Ascending aorta (tissue), 2 donors: ENCODE data around the gene ANGEL1. TPM values are rescaled to one million over a fixed set of nuclear protein-coding genes. Genes with fewer than 3 reads are reported as not detected.

Experiments
- DNase-seq, 2 donors: peaks; one replicate each; pipeline ENCODE4 v3.0.0-alpha.2; 2019; ENCODE audit warnings: low spot score in 2 of 2
- H3K27ac ChIP-seq, 2 donors: fragments of 200-600 bp; sonication (generic); one replicate each; pipeline ENCODE4 v1.5.1; 2016 to 2017; ENCODE audit warnings: mild to moderate bottlenecking in 1 of 2
- H3K27me3 ChIP-seq: fragments of 200-600 bp; sonication (generic); one replicate; pipeline ENCODE4 v1.5.1; 2017
- H3K36me3 ChIP-seq, 2 donors: fragments of 200-600 bp; sonication (generic); one replicate each; pipeline ENCODE4 v1.5.1; 2016
- H3K4me1 ChIP-seq, 2 donors: fragments of 200-600 bp; sonication (generic); one replicate each; pipeline ENCODE4 v1.5.1; 2016 to 2017; ENCODE audit warnings: mild to moderate bottlenecking in 1 of 2
- H3K4me3 ChIP-seq, 2 donors: fragments of 200-600 bp; sonication (generic); one replicate each; pipeline ENCODE4 v1.5.1; 2016 to 2017; ENCODE audit warnings: mild to moderate bottlenecking in 1 of 2
- H3K9me3 ChIP-seq, 2 donors: fragments of 200-600 bp; sonication (generic); one replicate each; pipeline ENCODE4 v1.5.1; 2016
- intact Hi-C: fragments of 100-400 bp; cut with DNase I; formaldehyde crosslinking; loops from one replicate; pipeline ENCODE4 v1.15.1; 2023
- total RNA-seq: library from RNA; depleted of rRNA; stranded (reverse); fragments of >200 nt; gene quantifications from one replicate; pipeline ENCODE4 v1.1.0, GENCODE V29; 2016
- TF ChIP-seq, protein P1 (sequence below), 3 experiments: fragments of 200-600 bp in 2 of 3; fragments of 450-650 bp in 1 of 3; sonication (generic) in 2 of 3; IDR thresholded peaks; one replicate each; pipeline ENCODE4 v1.5.1; 2016 to 2019; ENCODE audit warnings: antibody characterized with exemption in 3 of 3, mild to moderate bottlenecking in 1 of 3, moderate library complexity in 1 of 3

Gene ANGEL1
- total RNA-seq, 1 donor from 2014 or later, result 15.5 TPM

DNA sequence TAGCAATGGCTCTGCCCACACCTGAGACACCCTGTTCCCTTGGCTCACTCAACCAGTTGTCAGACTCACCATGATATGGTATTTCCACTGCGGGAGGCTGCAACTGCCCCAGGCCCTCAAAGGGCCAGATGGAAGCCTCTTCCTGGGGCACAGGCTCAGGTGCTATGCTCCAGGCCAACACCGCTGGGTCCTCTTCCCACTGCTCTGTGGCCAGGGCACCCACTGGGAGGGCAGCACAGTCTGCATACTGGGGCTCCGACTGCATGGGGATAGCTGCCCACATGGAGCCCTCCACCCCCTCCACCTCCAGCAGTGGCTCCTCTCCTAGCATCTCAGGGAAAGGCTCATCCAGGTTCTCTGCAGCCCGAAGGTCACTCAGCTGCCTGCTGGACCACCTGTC lies 3.7 kb downstream of the ANGEL1 start:
- no peak for DNase-seq
- Histone ChIP-seq H3K36me3 (peaks cover 25 to 47% of the 10 kb centered on the region in 2 donors), H3K4me1 (peaks cover 0 to 6% of the 10 kb centered on the region in 2 donors), H3K9me3 (no peaks in the 10 kb centered on the region), H3K27ac (no peak overlapping the region), H3K27me3 (no peaks in the 10 kb centered on the region), H3K4me3 (no peak overlapping the region)
- TF ChIP-seq, protein P1, sequence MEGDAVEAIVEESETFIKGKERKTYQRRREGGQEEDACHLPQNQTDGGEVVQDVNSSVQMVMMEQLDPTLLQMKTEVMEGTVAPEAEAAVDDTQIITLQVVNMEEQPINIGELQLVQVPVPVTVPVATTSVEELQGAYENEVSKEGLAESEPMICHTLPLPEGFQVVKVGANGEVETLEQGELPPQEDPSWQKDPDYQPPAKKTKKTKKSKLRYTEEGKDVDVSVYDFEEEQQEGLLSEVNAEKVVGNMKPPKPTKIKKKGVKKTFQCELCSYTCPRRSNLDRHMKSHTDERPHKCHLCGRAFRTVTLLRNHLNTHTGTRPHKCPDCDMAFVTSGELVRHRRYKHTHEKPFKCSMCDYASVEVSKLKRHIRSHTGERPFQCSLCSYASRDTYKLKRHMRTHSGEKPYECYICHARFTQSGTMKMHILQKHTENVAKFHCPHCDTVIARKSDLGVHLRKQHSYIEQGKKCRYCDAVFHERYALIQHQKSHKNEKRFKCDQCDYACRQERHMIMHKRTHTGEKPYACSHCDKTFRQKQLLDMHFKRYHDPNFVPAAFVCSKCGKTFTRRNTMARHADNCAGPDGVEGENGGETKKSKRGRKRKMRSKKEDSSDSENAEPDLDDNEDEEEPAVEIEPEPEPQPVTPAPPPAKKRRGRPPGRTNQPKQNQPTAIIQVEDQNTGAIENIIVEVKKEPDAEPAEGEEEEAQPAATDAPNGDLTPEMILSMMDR (IDR thresholded peaks at IDR 0.05), result no peak
- intact Hi-C loops, result no loop called here

- H3K27me3 ChIP-seq, result no peaks in the 10 kb centered on the region
- H3K4me3 ChIP-seq, result no peak overlapping the region
- no peak for DNase-seq
- peaks cover 35 to 56% of the 10 kb centered on the region in 2 donors for H3K36me3 ChIP-seq
- TF ChIP-seq, protein P1 (IDR thresholded peaks at IDR 0.05), result no peak
- no peaks in the 10 kb centered on the region for H3K9me3 ChIP-seq
- H3K4me1 ChIP-seq, result peaks cover 0 to 4% of the 10 kb centered on the region in 2 donors
- intact Hi-C loops, result no loop called here
- no peak overlapping the region for H3K27ac ChIP-seq
Measured at GRCh38 chr14:76808011-76808410, 4.7 kb downstream of the ANGEL1 start.

DNA sequence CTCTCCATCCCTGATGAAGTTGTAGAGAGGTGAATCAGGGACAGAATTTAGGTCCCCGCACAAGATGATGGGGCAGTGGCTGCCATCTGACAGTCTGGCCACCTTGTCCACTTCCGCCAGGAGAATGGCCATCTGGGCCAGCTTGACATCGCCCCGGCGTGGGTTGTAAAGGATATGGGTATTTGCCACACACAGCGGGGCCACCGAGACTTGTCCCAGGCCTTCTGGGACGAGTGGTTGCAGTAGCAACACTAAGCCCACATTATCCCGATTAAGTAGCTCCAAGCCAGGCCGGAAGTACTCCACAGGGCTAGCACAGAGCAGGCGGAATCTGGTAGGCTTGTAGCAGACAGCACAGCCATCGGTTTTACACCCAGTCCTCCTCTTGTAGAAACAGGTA lies 6.2 kb downstream of the ANGEL1 start:
- no peak for DNase-seq
- Histone ChIP-seq H3K4me1 (no peaks in the 10 kb centered on the region), H3K27ac (no peak overlapping the region), H3K9me3 (no peaks in the 10 kb centered on the region), H3K4me3 (no peak overlapping the region), H3K36me3 (peaks cover 50 to 70% of the 10 kb centered on the region in 2 donors), H3K27me3 (no peaks in the 10 kb centered on the region)
- TF ChIP-seq, protein P1 (IDR thresholded peaks at IDR 0.05), result no peak
- intact Hi-C loops, result no loop called here

GRCh38 chr14:76793956-76794355 lies 18.7 kb downstream of the ANGEL1 start:
- TF ChIP-seq, protein P1 (IDR thresholded peaks at IDR 0.05), result no peak
- no peak for DNase-seq

DNA sequence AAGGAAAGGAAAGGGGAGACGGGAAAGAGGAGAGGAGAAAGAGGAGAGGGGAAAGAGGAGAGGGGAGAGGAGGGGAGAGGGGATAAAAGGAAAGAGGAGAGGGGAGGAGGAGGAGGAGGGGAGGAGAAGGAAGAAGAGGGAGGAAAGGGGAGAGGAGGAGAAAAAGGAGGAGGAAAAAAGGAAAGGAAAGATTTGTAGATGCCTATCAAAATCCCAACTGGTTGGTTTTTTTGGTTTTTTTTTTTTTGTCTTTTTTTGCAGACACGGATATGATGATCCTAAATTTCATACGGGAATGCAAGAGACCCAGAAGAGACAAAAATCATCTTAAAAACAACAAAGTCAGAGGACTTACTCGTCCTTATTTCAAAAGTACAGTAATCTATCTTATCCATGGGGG lies 19.4 kb downstream of the ANGEL1 start:
- H3K27ac ChIP-seq, result no peak overlapping the region
- no peaks in the 10 kb centered on the region for H3K4me1 ChIP-seq
- intact Hi-C loops, result no loop called here
- H3K9me3 ChIP-seq, result no peaks in the 10 kb centered on the region
- no peaks in the 10 kb centered on the region for H3K27me3 ChIP-seq
- DNase-seq, result no peak
- H3K36me3 ChIP-seq, result peaks cover 30 to 53% of the 10 kb centered on the region in 2 donors
- no peak overlapping the region for H3K4me3 ChIP-seq
- TF ChIP-seq, protein P1 (IDR thresholded peaks at IDR 0.05), result no peak

More at GRCh38 chr14:76793956-76794355, 18.7 kb downstream of the ANGEL1 start:
- peaks cover 29 to 46% of the 10 kb centered on the region in 2 donors for H3K36me3 ChIP-seq
- intact Hi-C loops, result no loop called here
- no peaks in the 10 kb centered on the region for H3K9me3 ChIP-seq
- H3K4me1 ChIP-seq, result no peaks in the 10 kb centered on the region
- no peaks in the 10 kb centered on the region for H3K27me3 ChIP-seq
- no peak overlapping the region for H3K4me3 ChIP-seq
- no peak overlapping the region for H3K27ac ChIP-seq

GRCh38 chr14:76792422-76792821 lies 20.3 kb downstream of the ANGEL1 start:
- no peaks in the 10 kb centered on the region for H3K4me1 ChIP-seq
- intact Hi-C loops, result no loop called here
- H3K27me3 ChIP-seq, result no peaks in the 10 kb centered on the region
- H3K36me3 ChIP-seq, result peaks cover 31 to 58% of the 10 kb centered on the region in 2 donors
- TF ChIP-seq, protein P1 (IDR thresholded peaks at IDR 0.05), result no peak
- H3K27ac ChIP-seq, result no peak overlapping the region
- no peak for DNase-seq
- H3K9me3 ChIP-seq, result no peaks in the 10 kb centered on the region
- H3K4me3 ChIP-seq, result no peak overlapping the region
